ENCODE data around the gene ANGPTL2.

Gene ANGPTL2

GRCh38 chr9:127058011-127058644 is 64.3 kb downstream of the ANGPTL2 start:
- TF ChIP-seq TAF1 (IDR thresholded peaks at IDR 0.05; ENCODE audit: low read depth) (no peak), CEBPB (IDR thresholded peaks at IDR 0.05) (no peak), FOXM1 (IDR thresholded peaks at IDR 0.05; ENCODE audit: borderline replicate concordance, low read depth) (no peak), YY1 (IDR thresholded peaks at IDR 0.05; ENCODE audit: low read depth) (no peak), CREB1 (IDR thresholded peaks at IDR 0.05; ENCODE audit: low read depth) (no peak), EP300 (IDR thresholded peaks at IDR 0.05; ENCODE audit: borderline replicate concordance) (no peak), ZBTB7A (IDR thresholded peaks at IDR 0.05; ENCODE audit: low read depth) (no peak), EGR1 (IDR thresholded peaks at IDR 0.05) (no peak), RAD21 (IDR thresholded peaks at IDR 0.05; ENCODE audit: low read depth) (no peak), NFIC (IDR thresholded peaks at IDR 0.05) (no peak), TCF12 (IDR thresholded peaks at IDR 0.05; ENCODE audit: low read depth) (no peak), REST (IDR thresholded peaks at IDR 0.05; ENCODE audit: low read depth) (no peak), TEAD4 (IDR thresholded peaks at IDR 0.05) (no peak)
- TF ChIP-seq, protein P1, sequence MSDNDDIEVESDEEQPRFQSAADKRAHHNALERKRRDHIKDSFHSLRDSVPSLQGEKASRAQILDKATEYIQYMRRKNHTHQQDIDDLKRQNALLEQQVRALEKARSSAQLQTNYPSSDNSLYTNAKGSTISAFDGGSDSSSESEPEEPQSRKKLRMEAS (IDR thresholded peaks at IDR 0.05) = no peak
- TF ChIP-seq, protein P2, sequence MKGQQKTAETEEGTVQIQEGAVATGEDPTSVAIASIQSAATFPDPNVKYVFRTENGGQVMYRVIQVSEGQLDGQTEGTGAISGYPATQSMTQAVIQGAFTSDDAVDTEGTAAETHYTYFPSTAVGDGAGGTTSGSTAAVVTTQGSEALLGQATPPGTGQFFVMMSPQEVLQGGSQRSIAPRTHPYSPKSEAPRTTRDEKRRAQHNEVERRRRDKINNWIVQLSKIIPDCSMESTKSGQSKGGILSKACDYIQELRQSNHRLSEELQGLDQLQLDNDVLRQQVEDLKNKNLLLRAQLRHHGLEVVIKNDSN (IDR thresholded peaks at IDR 0.05) = no peak

GRCh38 chr9:127056446-127056845 is 66.0 kb downstream of the ANGPTL2 start:
- TF ChIP-seq, protein P1 (IDR thresholded peaks at IDR 0.05) = no peak
- TF ChIP-seq TCF12 (IDR thresholded peaks at IDR 0.05; ENCODE audit: low read depth) = no peak
- no peak for TF ChIP-seq NFIC (IDR thresholded peaks at IDR 0.05)
- no peak for TF ChIP-seq TEAD4 (IDR thresholded peaks at IDR 0.05)
- no peak for TF ChIP-seq TAF1 (IDR thresholded peaks at IDR 0.05; ENCODE audit: low read depth)
- no peak for TF ChIP-seq EGR1 (IDR thresholded peaks at IDR 0.05)
- no peak for TF ChIP-seq ZBTB7A (IDR thresholded peaks at IDR 0.05; ENCODE audit: low read depth)

DNA sequence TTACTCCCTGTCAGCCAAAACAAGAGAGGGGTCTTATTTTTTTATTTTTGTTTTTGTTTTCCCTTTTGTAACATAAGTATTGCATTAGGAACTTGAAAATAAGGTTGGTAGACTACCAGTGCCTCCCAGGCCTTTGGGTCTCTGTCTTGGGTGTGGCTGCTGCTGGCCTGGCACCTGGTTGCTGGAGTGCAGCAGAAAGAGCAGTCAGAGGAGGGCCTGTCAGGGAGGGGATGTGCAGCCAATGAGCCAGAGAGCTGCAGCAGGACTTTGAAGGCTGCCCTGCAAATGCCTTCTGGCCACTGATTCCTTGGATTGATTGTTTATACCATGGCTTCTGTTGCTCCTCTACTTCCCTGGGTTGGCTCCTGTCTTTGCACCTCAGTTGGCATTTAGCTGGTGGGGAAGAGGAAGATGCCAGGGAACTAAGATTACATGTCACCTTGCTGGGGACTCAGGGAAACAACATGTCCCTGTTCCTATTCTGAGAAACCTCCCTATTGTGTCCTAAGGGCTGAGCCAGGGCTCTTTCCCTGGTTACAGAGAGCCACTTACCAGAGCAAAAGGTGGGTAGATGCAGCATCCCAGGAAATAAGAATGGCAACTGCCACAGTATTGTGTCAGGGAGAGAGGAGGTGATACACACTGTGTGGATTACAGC is 66.6 kb downstream of the ANGPTL2 start:
- TF ChIP-seq CREB1 (IDR thresholded peaks at IDR 0.05; ENCODE audit: low read depth) = no peak
- no peak for TF ChIP-seq EP300 (IDR thresholded peaks at IDR 0.05; ENCODE audit: borderline replicate concordance)
- TF ChIP-seq TCF12 (IDR thresholded peaks at IDR 0.05; ENCODE audit: low read depth) = no peak
- TF ChIP-seq YY1 (IDR thresholded peaks at IDR 0.05; ENCODE audit: low read depth) = no peak
- no peak for TF ChIP-seq FOXM1 (IDR thresholded peaks at IDR 0.05; ENCODE audit: borderline replicate concordance, low read depth)
- TF ChIP-seq, protein P1 (IDR thresholded peaks at IDR 0.05) = no peak
- no peak for TF ChIP-seq ZBTB7A (IDR thresholded peaks at IDR 0.05; ENCODE audit: low read depth)

GRCh38 chr9:127053960-127054359 is 68.5 kb downstream of the ANGPTL2 start:
- no peak for TF ChIP-seq TEAD4 (IDR thresholded peaks at IDR 0.05)
- no peak for TF ChIP-seq ZBTB7A (IDR thresholded peaks at IDR 0.05; ENCODE audit: low read depth)
- no peak for TF ChIP-seq CEBPB (IDR thresholded peaks at IDR 0.05)
- TF ChIP-seq, protein P1 (IDR thresholded peaks at IDR 0.05) = no peak
- TF ChIP-seq YY1 (IDR thresholded peaks at IDR 0.05; ENCODE audit: low read depth) = no peak
- no peak for TF ChIP-seq NFIC (IDR thresholded peaks at IDR 0.05)
- no peak for TF ChIP-seq EP300 (IDR thresholded peaks at IDR 0.05; ENCODE audit: borderline replicate concordance)
- TF ChIP-seq TAF1 (IDR thresholded peaks at IDR 0.05; ENCODE audit: low read depth) = no peak
- TF ChIP-seq EGR1 (IDR thresholded peaks at IDR 0.05) = no peak
- TF ChIP-seq TCF12 (IDR thresholded peaks at IDR 0.05; ENCODE audit: low read depth) = no peak
- no peak for TF ChIP-seq RAD21 (IDR thresholded peaks at IDR 0.05; ENCODE audit: low read depth)
- no peak for TF ChIP-seq CREB1 (IDR thresholded peaks at IDR 0.05; ENCODE audit: low read depth)
- no peak for TF ChIP-seq FOXM1 (IDR thresholded peaks at IDR 0.05; ENCODE audit: borderline replicate concordance, low read depth)
- TF ChIP-seq, protein P2 (IDR thresholded peaks at IDR 0.05) = no peak
- TF ChIP-seq REST (IDR thresholded peaks at IDR 0.05; ENCODE audit: low read depth) = no peak

Measured in Ishikawa (cell line).